Breast epithelium (tissue), 3 donors: Measurements from ENCODE around the gene DGKB.

Source experiments
- POLR2A ChIP-seq: fragments of 450-650 bp; IDR thresholded peaks from one replicate; pipeline ENCODE4 v1.6.1; 2016; ENCODE audit warnings: antibody characterized with exemption, mild to moderate bottlenecking, moderate library complexity
- TF ChIP-seq, protein P1 (sequence below), 3 donors: fragments of 450-650 bp; IDR thresholded peaks; one replicate each; pipeline ENCODE4 v1.5.1; 2016 to 2017; ENCODE audit warnings: antibody characterized with exemption in 3 of 3, mild to moderate bottlenecking in 3 of 3, moderate library complexity in 3 of 3

DNA sequence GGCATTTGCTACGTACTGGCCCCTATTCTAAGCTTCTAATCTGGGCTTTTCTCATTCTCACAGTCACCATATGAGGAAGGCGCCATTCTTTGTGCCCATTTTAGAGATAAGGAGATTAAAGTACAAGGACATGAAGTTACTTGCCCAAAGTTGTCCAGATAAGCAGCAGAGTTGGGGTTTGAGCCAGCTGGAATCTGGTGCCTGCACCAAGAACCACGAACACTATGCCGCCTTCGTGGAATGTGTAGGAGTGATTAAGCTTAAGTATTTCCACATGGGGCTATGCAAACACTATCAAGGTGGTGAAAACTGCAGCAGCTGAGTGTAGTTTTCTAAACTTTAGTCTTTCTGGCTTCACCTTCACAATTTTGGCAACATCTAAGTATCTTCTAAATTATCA is 570.4 kb downstream of the DGKB start:
- TF ChIP-seq POLR2A = no peak
- TF ChIP-seq, protein P1, sequence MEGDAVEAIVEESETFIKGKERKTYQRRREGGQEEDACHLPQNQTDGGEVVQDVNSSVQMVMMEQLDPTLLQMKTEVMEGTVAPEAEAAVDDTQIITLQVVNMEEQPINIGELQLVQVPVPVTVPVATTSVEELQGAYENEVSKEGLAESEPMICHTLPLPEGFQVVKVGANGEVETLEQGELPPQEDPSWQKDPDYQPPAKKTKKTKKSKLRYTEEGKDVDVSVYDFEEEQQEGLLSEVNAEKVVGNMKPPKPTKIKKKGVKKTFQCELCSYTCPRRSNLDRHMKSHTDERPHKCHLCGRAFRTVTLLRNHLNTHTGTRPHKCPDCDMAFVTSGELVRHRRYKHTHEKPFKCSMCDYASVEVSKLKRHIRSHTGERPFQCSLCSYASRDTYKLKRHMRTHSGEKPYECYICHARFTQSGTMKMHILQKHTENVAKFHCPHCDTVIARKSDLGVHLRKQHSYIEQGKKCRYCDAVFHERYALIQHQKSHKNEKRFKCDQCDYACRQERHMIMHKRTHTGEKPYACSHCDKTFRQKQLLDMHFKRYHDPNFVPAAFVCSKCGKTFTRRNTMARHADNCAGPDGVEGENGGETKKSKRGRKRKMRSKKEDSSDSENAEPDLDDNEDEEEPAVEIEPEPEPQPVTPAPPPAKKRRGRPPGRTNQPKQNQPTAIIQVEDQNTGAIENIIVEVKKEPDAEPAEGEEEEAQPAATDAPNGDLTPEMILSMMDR (IDR thresholded peaks at IDR 0.05) = no peak
